ENCODE results near the gene LHX3.

LHX3 gene

GRCh38 chr9:136202454-136203407 lies 2.2 kb downstream of the LHX3 start:
- no peak for TF ChIP-seq EGR1 (IDR thresholded peaks at IDR 0.05)
- no peak for TF ChIP-seq USF1 (IDR thresholded peaks at IDR 0.05)
- TF ChIP-seq RAD21 (IDR thresholded peaks at IDR 0.05; ENCODE audit: low read depth): no peak
- TF ChIP-seq ZBTB7A (IDR thresholded peaks at IDR 0.05; ENCODE audit: low read depth): no peak
- TF ChIP-seq FOXM1 (IDR thresholded peaks at IDR 0.05; ENCODE audit: borderline replicate concordance, low read depth): no peak
- no peak for TF ChIP-seq EP300 (IDR thresholded peaks at IDR 0.05; ENCODE audit: borderline replicate concordance)
- TF ChIP-seq YY1 (IDR thresholded peaks at IDR 0.05; ENCODE audit: low read depth): no peak
- TF ChIP-seq MAX (IDR thresholded peaks at IDR 0.05): no peak
- no peak for TF ChIP-seq NFIC (IDR thresholded peaks at IDR 0.05)
- no peak for TF ChIP-seq TEAD4 (IDR thresholded peaks at IDR 0.05)
- no peak for TF ChIP-seq TAF1 (IDR thresholded peaks at IDR 0.05; ENCODE audit: low read depth)
- TF ChIP-seq CREB1 (IDR thresholded peaks at IDR 0.05; ENCODE audit: low read depth): no peak

GRCh38 chr9:136201609-136202453 lies 3.1 kb downstream of the LHX3 start:
- TF ChIP-seq TCF12 (IDR thresholded peaks at IDR 0.05; ENCODE audit: low read depth) (no peak), REST (IDR thresholded peaks at IDR 0.05; ENCODE audit: low read depth) (peak; percentile 90), ZBTB7A (IDR thresholded peaks at IDR 0.05; ENCODE audit: low read depth) (0 out of 2 replicates have a peak, but pooled peaks have one; percentile 28)

- no peak for TF ChIP-seq YY1 (IDR thresholded peaks at IDR 0.05; ENCODE audit: low read depth)
- no peak for TF ChIP-seq FOXM1 (IDR thresholded peaks at IDR 0.05; ENCODE audit: borderline replicate concordance, low read depth)
- no peak for TF ChIP-seq TCF12 (IDR thresholded peaks at IDR 0.05; ENCODE audit: low read depth)
- TF ChIP-seq ZBTB7A (IDR thresholded peaks at IDR 0.05; ENCODE audit: low read depth): no peak
- TF ChIP-seq REST (IDR thresholded peaks at IDR 0.05; ENCODE audit: low read depth): no peak
- TF ChIP-seq EP300 (IDR thresholded peaks at IDR 0.05; ENCODE audit: borderline replicate concordance): no peak
- TF ChIP-seq RAD21 (IDR thresholded peaks at IDR 0.05; ENCODE audit: low read depth): no peak
- TF ChIP-seq TEAD4 (IDR thresholded peaks at IDR 0.05): no peak
- no peak for TF ChIP-seq MAX (IDR thresholded peaks at IDR 0.05)
- no peak for TF ChIP-seq USF1 (IDR thresholded peaks at IDR 0.05)
- TF ChIP-seq EGR1 (IDR thresholded peaks at IDR 0.05): no peak
- no peak for TF ChIP-seq TAF1 (IDR thresholded peaks at IDR 0.05; ENCODE audit: low read depth)
- TF ChIP-seq CREB1 (IDR thresholded peaks at IDR 0.05; ENCODE audit: low read depth): no peak
- TF ChIP-seq NFIC (IDR thresholded peaks at IDR 0.05): no peak
- TF ChIP-seq CEBPB (IDR thresholded peaks at IDR 0.05): no peak
These were observed 3.8 kb downstream of the LHX3 start for GRCh38 chr9:136201174-136201573.

- TF ChIP-seq TAF1 (IDR thresholded peaks at IDR 0.05; ENCODE audit: low read depth) (no peak), CREB1 (IDR thresholded peaks at IDR 0.05; ENCODE audit: low read depth) (no peak), ZBTB7A (IDR thresholded peaks at IDR 0.05; ENCODE audit: low read depth) (no peak), FOXM1 (IDR thresholded peaks at IDR 0.05; ENCODE audit: borderline replicate concordance, low read depth) (no peak)
These were observed 4.5 kb downstream of the LHX3 start for GRCh38 chr9:136200424-136200823.

All from Ishikawa (cell line).